NCI-H2171 (cell line): Measurements from ENCODE around the gene C6orf15.

ENCODE experiments used
- DNase-seq: peaks from one replicate; lab custom pipeline; 2025; lab: John Stamatoyannopoulos, UW

The C6orf15 gene

DNA sequence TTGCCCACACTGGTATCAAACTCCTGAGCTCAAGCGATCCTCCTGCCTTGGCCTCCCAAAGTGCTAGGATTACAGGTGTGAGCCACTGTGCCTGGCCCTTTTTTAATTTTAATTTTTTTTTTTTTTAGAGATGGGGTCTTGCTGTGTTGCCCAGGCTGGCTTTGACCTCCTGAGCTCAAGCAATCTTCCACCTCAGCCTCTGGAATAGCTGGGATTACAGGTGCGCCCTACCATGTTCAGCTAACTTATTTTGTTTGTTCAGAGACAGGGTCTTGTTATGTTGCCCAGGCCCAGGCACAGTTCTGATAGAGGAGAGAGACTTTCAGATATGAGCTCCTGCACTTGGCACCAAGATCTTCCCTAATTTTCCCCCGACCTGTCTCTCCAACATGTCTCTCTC lies 18.4 kb upstream of the C6orf15 start:
- no peak for DNase-seq

DNA sequence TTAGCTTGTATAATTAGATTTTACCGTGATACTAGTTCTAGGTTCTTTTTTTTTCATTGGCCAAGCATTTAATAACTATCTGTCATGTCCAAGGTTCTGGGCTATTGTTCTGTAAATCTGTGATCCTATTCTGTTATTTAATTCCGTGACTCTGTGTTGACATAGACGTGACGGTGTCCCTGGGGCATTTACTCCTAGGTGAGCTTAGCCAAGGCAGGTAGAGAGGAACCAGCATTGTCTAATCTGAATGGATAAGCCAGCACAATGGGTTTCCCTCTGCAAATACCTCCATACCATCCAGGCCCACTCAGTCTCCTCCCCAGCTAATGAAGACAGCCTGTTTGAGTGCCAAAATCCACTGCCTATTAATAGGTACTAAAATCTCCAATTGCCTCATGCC lies 16.8 kb upstream of the C6orf15 start:
- DNase-seq, result no peak

DNA sequence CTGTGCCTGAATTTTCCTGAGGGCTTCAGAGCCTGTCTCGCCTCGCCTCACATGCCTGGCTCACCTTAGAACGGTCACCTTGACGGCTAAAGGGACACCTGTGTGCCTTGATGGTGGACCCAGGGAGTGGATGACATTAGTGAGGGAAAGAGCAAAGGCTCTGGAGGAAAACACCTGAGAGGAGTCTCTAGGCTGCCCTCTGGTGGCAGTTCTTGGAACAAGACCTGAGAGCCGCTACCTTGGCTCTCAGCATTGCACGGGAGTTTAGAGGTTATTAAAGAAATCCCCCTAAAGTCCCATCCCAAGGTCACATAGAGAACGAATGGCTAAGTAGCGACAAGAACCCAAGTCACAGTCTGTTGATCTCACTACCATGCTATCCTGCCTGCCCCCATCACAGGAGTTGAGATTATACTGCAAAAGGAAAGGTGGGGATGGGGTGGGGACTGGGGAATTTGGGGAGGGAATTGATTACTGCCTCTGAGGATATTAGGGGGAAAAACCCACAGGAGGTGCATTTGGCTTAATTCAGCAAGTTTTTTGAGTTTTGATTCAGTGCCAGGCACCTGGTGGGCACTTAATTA lies 15.8 kb upstream of the C6orf15 start:
- peak; percentile 25 for DNase-seq

DNA sequence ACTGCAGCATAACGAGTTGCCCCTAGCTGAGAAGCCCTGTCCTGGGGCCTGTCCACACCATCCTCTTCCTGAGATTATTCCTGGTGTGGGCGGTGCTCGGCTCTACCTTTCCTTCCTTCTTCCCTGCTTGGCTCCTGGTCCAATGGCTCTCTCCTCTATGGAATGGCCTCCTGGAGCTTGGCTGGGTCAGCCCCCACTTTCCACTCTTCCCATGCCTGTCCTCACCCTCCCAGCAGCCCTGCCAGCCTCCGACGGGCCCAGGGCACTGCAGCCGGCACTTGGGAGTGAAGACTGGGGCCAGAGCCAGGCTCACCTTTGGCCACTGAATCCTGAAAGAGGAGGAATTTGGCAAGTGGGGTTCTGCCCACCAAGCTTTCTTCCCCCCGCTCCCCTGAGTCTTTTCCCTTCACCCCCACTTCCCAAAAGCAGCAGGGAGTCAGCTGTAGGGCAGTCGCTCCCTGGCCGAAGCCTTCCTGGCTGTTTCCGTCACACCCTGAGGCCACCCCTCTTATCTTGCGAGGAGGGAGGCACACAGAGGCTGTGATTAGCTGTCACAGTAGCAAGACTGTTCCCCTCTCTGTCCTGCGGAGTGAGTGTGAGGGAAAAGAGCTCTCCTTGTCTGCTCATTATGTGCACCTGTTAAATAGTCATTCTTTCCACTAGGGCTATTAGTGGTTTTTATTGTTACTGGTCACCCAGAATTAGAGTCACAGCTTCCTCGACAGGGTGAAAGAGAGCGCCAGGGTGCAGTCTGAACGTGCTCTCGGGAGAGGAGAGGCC lies 14.2 kb upstream of the C6orf15 start:
- no peak for DNase-seq

DNA sequence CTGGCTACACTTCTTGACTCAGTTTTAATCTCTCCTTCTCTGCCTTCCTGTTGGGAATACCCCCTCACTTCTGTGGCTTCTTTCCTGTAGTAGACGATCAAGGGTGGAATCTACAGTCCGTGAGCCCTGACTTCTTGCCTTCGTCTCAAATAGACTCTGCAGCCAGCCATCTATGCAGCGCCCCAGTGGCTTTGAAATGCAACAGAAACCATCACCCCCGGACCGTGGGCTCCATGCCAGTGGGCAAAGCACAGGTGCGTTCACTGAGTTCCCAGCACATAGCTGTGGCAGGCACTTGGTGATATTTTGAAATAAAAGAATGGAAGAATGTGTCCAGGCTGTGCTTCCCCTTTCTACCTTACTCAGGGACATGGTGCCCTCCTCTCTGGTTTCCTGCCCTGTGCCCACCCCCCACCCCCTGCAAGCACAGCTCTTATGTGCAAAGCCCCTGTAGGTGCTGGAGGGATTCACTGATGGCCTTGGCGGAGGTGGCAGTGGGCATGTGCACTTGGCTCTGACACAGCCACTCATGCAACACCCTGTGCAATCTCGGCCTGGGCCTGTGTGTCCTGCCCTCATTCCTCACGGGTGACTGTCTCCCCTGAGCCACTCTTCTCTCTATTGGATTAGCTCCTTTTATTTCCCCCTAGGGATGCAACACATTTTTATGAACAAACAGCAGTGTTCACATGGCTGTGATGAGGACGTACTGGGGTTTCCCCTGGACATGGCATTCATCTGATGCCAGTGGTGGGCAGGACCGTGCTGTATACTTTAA lies 13.4 kb upstream of the C6orf15 start:
- DNase-seq, result no peak

DNA sequence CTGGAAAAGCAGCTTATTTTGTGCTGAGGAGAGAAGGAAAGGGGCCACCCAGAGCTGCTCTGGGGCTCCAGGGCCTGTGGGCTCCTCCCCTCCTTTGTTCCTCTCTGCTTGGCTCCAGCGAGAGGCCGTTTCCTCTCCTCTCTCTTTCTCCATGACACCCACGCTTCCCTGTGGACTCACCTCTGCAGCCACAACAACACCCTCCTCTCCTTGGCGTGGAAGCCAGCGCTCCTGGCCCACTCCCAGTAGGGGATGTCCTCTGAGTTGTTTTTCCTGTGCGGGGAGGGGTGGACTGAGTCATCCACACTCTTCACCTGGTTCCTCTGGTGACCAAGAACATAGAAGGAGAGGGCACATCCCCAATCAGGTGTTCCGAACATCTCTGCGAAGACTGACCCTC lies 12.8 kb upstream of the C6orf15 start:
- DNase-seq, result no peak

DNA sequence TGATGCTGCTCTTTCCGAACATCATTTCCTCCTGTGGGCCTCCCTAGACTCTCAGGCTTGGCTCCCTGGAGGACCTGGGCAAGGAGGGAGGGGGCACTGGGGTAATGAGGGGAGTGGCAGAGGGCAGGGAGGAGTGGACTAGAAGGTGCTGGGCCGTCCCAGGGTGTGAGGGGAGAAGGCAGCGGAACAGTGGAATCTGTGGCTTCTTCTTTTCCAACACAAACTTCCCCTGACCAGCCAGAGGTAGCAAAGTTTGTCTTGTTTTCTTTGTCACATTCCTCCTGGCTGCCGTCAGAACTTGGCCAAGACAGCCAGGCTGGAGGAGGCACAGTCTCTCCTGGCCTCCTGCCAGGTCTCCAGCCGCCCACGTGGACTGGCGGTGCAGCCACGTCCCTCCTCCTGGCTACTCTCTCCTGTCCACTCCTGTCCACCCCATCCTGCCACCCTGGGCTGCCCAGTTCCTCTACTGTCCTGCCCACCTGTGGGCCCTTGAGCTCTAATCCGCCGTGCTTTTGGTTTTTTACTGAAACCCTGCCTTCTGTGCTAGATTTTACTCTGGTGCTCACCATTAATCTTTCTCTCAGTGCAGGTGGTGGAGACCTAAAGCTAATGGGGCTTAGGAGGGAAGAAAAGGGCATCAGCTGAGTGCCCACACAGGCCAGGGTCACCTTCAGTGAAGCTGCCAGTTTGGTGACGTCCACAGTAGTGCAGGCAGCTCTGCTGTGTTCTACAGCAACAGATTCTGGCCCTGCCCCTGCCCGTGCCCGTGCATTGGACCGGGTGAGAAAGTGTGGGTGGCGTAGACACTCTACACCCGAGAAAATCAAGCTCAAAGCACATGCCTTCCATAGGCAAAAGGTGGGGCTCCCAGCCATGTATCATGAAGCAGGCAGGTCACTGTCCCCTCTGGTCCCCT lies 10.7 kb upstream of the C6orf15 start:
- DNase-seq, result no peak

DNA sequence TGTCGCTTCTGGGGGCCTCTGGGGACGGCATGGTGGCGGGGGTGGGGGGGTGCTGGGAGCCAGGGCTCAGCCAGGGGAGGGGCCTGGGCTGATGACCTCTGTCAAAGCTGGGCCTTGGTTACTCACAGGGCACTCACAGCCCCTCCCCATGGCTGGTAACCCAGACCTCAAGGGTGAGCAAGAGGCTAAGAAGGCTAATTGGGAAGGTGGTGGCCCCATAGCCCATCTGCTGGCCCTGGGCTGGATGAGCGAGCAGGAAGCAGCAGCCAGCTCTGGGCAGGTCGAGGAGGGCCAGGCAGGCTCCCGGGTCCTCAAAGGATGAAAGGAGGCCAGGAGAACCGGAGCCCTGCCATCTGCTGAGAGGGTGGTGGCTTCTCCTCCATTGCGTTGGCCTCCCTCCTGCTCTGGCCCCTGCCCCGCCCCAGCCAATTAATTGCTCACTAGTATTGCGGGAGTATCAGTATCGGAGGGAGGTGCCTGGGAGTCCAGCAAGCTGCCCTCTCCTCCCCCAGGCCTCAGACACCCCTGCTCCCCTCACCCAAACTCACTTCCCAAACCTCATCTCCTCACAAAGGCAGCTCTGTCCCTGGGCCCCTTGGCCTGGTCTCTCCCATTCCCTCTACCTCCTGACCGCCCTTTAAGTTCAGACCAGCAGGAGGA lies 8.9 kb upstream of the C6orf15 start:
- DNase-seq, result no peak

DNA sequence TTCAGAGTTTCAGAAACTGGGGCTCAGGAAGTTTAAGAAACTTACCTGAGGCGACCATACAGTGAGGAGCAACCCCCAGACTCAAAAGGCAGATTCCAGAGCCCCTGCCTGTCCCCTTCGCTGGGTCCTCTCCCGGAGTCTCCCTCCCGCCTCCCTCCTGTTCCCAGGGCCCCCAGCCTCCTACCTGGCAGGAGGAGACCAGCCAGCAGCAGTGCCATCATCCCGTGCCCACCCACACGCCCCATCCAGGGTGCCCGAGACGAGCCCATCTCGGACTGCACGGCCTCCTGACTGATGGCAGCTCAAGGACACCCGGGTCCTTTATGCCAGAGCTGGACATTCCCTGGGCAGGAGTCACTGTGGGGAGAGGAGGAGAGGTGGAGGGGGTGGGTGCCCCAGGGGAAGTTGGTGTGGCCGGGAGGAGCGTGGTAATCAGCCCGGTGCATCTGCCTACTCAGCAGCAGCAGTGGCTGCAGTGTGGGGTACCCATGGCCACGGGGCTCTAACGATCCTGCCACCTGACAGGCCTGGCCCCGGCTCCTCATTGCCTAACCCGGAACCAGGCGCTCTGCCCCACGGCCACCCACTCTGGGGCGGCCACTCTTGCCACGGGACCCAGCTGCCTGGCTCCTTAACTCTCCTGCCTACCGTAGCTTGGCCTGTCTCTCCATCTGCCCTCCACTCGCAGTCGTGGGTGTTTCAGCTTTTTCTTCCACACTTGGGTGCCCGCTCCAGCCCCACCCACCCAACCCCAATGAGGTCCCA lies 8.0 kb upstream of the C6orf15 start, which contains the start of gene CDSN:
CDSN (minus strand) TSS at position 296 of the 765 bp plus-strand sequence; CDS start at position 269, 27 bp downstream.
- DNase-seq, result no peak

DNA sequence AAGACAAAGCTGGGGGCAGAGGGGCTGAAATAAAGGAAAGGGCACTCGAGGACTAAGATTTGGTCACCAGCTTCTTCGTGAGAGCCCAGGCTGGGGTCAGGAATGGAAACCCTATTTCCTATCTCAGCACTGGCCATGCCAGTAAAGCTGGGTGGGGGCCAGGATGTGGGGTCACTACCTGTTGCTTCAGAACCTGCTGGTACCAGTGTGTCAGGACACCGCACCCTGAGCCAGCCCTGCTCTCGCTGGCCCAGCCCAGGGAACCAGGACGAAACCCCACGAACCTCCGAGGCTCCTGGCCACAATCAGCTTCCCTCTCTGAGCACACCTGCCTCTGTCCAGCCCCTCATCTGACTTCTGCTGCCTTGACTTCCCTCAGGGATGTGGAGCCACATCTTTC lies 5.8 kb upstream of the C6orf15 start:
- no peak for DNase-seq

DNA sequence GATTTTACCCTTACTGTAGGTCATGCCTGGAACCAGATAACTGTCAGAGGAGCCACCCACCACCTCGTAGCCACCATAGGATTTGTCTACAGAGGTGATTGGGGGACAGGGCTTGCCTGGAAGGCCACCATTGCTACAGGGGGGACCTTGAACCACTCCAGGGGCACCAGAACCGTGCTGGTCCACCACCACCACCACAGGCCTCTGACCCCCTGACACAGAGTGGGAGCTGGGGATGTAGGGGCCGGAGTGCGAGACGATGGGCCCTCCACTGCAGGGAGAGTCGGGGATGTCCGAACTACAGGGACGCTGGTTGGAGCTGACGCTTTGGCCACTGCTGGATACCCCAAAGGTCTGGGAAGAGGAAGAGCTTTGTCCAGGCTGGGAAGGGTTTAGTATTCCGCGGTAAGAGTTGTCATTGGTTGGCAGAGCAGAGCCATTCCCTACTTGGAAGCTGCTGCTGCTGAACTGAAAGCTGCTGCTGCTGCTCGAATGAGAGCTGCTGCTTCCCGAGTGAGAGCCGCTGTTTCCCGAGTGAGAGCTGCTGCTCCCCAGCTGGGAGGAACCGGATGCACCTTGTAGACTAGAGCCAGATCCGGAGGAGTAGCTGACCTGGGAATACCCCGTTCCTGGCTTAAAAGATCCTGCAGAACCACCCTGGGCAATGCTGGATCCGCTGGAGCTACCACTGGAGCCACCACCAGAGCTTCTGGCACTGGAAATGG lies 4.4 kb upstream of the C6orf15 start:
- no peak for DNase-seq

DNA sequence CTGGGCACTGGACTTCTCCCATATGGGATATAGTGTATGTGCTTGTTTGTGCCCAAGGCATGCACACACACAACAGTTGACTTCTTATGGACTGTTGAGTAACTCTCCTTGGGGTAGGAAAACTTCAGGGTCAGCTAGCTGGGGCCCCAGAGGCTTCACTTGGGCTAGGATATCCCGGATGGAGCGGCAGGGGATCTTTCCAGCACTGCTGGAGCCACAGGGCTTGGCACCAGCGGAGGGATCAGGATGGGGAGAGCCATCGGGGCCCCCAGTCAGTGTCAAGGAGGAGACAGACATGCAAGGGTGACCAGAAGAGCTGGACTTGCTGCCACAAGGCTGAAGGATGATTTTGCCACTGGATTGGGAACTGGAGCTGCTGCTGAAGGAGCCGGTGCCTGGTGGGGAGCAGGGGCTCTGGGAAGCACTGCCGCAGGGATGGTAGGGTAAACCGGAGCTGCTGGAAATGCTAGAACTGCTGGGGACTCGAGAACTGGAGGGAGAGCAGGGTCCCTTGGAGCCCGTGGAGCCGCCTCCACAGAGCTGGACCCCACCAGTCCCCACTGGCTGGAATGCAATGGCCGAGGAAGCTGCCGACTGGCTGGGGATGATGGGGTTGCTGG lies 3.7 kb upstream of the C6orf15 start:
- no peak for DNase-seq

DNA sequence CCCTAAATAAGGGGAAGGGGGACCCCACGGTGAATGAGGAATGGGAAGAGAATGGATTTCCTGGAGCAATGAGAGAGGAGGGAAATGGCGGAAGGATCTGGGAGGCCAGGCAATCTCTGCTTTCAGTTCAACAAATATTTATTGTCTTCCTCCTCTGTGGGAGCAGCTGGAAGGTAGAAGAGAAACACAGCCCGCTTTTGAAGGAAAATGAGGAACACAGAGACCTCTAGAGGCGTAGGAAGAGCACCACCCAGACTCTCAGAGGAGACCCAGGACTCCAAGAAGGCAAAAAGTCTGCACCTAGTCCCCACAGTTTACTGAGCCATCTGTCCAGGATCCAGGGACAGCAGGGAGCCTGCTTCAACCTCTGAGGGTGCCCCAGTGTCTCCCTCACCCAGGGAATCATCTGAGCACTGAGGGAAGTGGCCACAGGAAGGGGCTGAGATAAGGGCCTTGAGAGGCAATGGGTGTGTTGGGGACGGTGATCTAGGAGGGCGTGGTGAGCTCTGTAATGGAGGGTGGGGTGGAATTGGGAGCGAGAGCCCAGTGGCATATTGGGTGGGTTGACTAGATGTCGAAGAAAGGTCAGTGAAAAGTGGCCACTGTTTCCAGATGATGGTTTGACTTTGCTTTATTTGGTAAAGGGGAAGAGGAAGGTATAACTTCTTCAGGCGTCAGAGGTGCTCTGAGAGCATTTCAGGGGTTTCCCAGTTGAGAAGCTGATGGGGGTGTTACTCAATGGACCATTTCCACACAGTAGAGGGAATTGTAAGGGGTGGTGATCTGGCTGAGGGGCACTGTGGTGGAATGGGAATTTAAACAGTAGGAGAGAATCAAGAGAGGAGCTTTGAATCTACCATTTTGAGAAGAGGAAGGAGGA lies 2.8 kb upstream of the C6orf15 start:
- no peak for DNase-seq

DNA sequence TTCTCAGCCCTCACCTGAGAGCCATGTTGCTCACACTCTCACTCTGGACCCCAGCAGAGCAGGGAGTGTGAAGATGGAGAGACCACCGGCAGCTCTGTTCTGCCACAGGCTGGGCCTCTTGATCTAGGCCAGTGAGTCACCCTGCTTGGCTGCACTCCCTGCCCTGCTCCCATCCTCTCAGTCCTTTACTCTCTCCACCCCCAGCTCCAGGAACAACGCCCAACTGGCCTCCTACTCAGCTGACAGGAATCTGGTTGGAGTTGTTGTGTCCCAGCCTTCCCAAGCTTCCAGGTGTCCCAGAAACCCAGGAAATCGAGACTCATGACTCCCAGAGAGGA lies 2.1 kb upstream of the C6orf15 start, which contains the start of gene PSORS1C1:
PSORS1C1 (plus strand) TSS at position 260 of the 338 bp plus-strand sequence. CDS start 14,833 bp downstream, outside the sequence.
- no peak for DNase-seq

DNA sequence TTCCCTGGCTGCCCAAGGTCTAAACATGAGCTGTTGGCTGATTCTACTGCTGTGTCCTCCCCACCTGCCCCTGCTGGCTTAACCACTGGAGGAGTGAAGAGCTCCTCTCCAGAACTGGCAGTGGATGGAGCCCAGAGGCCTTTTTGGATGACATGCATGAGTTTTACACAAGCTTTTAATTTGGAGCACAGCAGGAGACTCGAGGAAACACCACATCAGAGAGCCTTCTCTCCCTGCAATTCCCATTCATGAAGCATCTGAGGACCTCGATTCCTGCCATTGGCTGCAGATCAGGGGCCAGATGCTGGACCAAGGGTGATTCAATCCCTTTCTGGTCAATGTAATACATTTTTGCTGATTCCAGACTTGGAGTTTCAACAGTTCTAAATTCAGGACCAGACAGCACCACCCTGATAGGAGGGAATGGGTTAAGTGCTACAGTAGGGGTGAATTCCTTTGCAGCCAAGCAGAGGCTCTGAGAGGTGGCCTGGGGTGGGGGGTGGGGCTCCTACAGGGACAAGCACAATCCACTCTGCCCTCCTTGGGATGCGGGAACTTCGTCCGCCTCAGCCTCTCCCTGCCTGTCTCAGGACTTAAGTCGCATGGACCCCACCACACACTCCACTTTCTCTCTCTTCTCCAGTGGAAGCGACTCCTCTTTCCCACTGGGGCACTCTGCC lies 1.6 kb upstream of the C6orf15 start:
- no peak for DNase-seq

DNA sequence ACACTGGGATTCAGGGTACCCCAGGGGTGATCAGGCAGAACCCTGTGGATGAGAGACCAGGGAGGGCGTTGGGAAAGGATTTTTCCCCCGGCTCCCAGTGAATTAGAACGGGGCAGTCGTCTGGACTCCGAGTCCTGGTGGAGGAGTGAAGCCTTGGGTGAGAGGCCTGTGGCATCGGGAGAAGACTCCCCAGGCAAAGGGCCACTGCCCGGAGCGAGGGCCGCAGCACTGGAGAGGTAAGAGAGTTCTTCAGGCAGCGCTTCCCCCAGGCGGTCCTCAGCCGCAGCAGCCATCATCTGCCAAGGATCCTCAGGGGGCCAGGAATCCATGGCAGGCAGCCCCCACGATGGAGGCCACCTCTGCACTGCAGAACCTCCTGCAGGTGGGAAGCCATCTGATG lies 663 bp downstream of the C6orf15 start:
- DNase-seq, result no peak

DNA sequence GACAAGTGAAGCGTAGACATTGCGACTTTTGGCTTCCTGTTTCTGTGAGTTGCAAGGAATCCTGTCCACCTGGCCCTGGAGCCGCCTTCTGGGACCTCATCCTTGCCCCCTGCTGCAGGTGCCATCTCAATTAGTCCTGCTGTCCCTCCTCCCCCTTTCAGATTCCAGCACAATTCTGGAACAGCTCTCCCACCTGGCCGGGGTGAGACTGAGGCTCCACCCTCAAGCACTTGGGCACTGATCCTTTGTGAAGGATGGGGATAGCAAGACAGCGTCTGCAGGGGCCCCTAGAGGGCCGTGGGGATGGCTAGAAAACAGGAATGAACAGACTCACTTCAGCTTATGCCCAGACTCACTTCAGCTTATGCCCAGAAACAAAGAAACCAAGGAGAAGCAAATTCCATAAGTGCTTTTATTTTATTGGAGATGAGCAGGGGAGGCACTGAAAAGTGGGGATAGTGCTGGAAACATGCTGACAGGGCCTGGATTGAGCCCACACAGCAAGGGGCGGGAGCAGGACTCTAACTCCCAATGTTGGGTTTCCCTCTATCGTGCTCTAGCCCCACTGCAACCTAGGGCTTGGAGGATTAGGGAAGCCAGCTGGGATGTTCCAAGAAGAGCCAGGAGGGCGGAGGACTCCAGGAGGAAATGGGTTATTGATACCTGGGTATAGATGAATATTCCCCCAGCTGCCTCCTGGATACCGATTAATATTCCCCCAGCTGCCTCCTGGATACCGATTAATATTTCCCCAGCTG lies 1.4 kb downstream of the C6orf15 start:
- no peak for DNase-seq
